ENCODE data around the gene NF2.

The NF2 gene

DNA sequence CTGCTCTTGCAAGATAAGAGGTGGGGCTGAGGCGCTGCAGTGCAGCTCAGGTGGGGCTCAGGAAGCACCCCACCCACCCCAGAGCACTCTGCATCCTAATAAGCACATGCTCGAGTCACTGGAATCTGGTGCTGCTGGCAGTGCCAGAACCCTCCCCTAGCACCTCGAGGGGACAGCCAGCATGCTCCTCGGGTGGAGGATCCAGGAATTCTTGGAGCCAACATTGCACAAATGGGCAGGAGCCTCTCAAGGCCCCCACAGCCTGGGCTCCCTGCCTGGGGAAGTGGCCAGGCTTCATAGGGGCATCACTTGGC, 88.9 kb downstream of the NF2 start:
- Histone ChIP-seq H3K27me3 (ENCODE audit: control insufficient read depth, low read length) (no peaks in the 10 kb centered on the region), H4K20me1 (ENCODE audit: control insufficient read depth, insufficient read depth, low read depth, low read length) (no peaks in the 10 kb centered on the region), H3K9me2 (replicated peaks; ENCODE audit: control insufficient read depth, low read length) (no peaks in the 10 kb centered on the region), H3K27ac (ENCODE audit: low read depth, low read length) (no peak overlapping the region), H3K4me3 (ENCODE audit: low read length) (no peak overlapping the region), H3K36me3 (ENCODE audit: control insufficient read depth, low read length) (no peaks in the 10 kb centered on the region; the same call in 1 of the 2 replicates), H3F3A (ENCODE audit: control insufficient read depth, insufficient read depth) (no peaks in the 10 kb centered on the region), H3K9me3 (ENCODE audit: control insufficient read depth, insufficient read depth, low read length) (no peaks in the 10 kb centered on the region), H3K4me1 (ENCODE audit: control insufficient read depth, low read length) (no peaks in the 10 kb centered on the region), H3K4me2 (ENCODE audit: low read length) (no peak overlapping the region), H3K79me2 (ENCODE audit: control insufficient read depth, low read length) (no peaks in the 10 kb centered on the region)
- no peak for TF ChIP-seq EZH2phosphoT487 (IDR thresholded peaks at IDR 0.05; ENCODE audit: borderline replicate concordance, low read length)
- TF ChIP-seq, protein P1, sequence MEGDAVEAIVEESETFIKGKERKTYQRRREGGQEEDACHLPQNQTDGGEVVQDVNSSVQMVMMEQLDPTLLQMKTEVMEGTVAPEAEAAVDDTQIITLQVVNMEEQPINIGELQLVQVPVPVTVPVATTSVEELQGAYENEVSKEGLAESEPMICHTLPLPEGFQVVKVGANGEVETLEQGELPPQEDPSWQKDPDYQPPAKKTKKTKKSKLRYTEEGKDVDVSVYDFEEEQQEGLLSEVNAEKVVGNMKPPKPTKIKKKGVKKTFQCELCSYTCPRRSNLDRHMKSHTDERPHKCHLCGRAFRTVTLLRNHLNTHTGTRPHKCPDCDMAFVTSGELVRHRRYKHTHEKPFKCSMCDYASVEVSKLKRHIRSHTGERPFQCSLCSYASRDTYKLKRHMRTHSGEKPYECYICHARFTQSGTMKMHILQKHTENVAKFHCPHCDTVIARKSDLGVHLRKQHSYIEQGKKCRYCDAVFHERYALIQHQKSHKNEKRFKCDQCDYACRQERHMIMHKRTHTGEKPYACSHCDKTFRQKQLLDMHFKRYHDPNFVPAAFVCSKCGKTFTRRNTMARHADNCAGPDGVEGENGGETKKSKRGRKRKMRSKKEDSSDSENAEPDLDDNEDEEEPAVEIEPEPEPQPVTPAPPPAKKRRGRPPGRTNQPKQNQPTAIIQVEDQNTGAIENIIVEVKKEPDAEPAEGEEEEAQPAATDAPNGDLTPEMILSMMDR (IDR thresholded peaks at IDR 0.05; ENCODE audit: low read depth, low read length, poor library complexity, severe bottlenecking) = no peak

DNA sequence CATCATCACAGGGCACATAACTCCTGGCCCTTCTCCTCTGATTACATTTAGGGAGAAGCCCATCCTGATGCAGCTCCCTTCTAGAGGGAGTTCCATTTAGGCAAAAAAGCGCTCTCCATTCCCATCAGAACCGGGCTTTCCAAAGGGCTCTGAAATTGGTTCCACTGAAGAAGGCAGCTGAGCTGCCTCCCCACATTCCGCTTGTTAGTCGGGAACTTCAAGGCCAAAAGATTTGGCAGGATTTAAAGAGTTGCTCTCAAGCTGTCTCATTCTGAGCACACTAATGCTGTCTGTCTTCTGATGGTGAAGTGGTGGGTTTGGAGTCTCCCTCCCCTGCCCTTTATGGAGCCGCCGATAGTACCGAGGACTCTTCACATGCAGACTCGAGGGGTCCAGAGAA, 89.7 kb downstream of the NF2 start:
- H3K79me2 ChIP-seq (ENCODE audit: control insufficient read depth, low read length) = no peaks in the 10 kb centered on the region
- no peak for TF ChIP-seq EZH2phosphoT487 (IDR thresholded peaks at IDR 0.05; ENCODE audit: borderline replicate concordance, low read length)
- TF ChIP-seq, protein P1 (IDR thresholded peaks at IDR 0.05; ENCODE audit: low read depth, low read length, poor library complexity, severe bottlenecking) = no peak
- H3K27me3 ChIP-seq (ENCODE audit: control insufficient read depth, low read length) = no peaks in the 10 kb centered on the region
- H3K4me2 ChIP-seq (ENCODE audit: low read length) = no peak overlapping the region
- H3F3A ChIP-seq (ENCODE audit: control insufficient read depth, insufficient read depth) = no peaks in the 10 kb centered on the region
- H3K4me1 ChIP-seq (ENCODE audit: control insufficient read depth, low read length) = no peaks in the 10 kb centered on the region
- H3K9me3 ChIP-seq (ENCODE audit: control insufficient read depth, insufficient read depth, low read length) = no peaks in the 10 kb centered on the region
- no peaks in the 10 kb centered on the region; the same call in 1 of the 2 replicates for H3K36me3 ChIP-seq (ENCODE audit: control insufficient read depth, low read length)
- H3K4me3 ChIP-seq (ENCODE audit: low read length) = no peak overlapping the region
- no peaks in the 10 kb centered on the region for H3K9me2 ChIP-seq (replicated peaks; ENCODE audit: control insufficient read depth, low read length)
- H4K20me1 ChIP-seq (ENCODE audit: control insufficient read depth, insufficient read depth, low read depth, low read length) = no peaks in the 10 kb centered on the region
- no peak overlapping the region for H3K27ac ChIP-seq (ENCODE audit: low read depth, low read length)

DNA sequence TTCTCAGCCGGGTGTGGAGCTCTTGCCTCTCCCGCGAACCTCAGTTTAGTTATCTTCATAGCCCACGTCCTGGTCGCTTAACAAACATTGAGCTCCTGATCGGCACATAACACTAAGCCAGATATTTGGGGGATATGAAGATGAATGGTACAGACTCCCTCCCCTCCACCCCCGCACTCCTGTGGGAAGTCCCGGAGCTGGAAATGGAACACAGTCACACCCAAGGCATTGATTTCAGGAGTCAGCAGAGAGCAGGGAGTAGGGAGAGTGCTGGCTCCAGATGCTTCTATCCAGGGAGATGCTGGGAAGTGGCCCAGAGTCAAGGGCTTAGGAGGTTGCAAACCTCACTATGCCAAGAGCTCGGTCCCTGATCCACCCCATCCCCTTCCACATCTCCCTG, 90.2 kb downstream of the NF2 start:
- Histone ChIP-seq H3F3A (ENCODE audit: control insufficient read depth, insufficient read depth) (no peaks in the 10 kb centered on the region), H3K9me2 (replicated peaks; ENCODE audit: control insufficient read depth, low read length) (no peaks in the 10 kb centered on the region), H3K4me1 (ENCODE audit: control insufficient read depth, low read length) (no peaks in the 10 kb centered on the region), H3K27ac (ENCODE audit: low read depth, low read length) (no peak overlapping the region), H3K9me3 (ENCODE audit: control insufficient read depth, insufficient read depth, low read length) (no peaks in the 10 kb centered on the region), H3K36me3 (ENCODE audit: control insufficient read depth, low read length) (no peaks in the 10 kb centered on the region; the same call in 1 of the 2 replicates), H3K79me2 (ENCODE audit: control insufficient read depth, low read length) (no peaks in the 10 kb centered on the region), H3K4me2 (ENCODE audit: low read length) (no peak overlapping the region), H3K27me3 (ENCODE audit: control insufficient read depth, low read length) (no peaks in the 10 kb centered on the region), H4K20me1 (ENCODE audit: control insufficient read depth, insufficient read depth, low read depth, low read length) (no peaks in the 10 kb centered on the region), H3K4me3 (ENCODE audit: low read length) (no peak overlapping the region)
- TF ChIP-seq, protein P1 (IDR thresholded peaks at IDR 0.05; ENCODE audit: low read depth, low read length, poor library complexity, severe bottlenecking) = no peak
- TF ChIP-seq EZH2phosphoT487 (IDR thresholded peaks at IDR 0.05; ENCODE audit: borderline replicate concordance, low read length) = no peak
